DND-41 (cell line): ENCODE measurements around the gene TCAP.

Experiments
- ATAC-seq: fragments of 200-7000 bp; cut with Tn5 transposase; 3 replicates; pipeline ENCODE4 v1.9.1; 2021; ENCODE audit warnings: low read depth; ENCODE audit not compliant: insufficient read depth
- DNase-seq: peaks from one replicate; pipeline ENCODE4 v3.0.0-alpha.2; 2020
- H2AFZ ChIP-seq: 2 replicates; pipeline ENCODE4 v1.6.0; 2012; ENCODE audit warnings: low read depth, low read length
- H3K27ac ChIP-seq: 2 replicates; pipeline ENCODE4 v1.5.1; 2012; ENCODE audit warnings: low read length, inconsistent platforms
- H3K27me3 ChIP-seq: fragments of 200-600 bp; sonication (generic); 2 replicates; pipeline ENCODE4 v1.6.0; 2012; ENCODE audit warnings: low read length, mild to moderate bottlenecking, inconsistent platforms; ENCODE audit not compliant: insufficient read depth, poor library complexity
- H3K36me3 ChIP-seq: 2 replicates; pipeline ENCODE4 v1.5.1; 2012; ENCODE audit warnings: low read length, inconsistent platforms; ENCODE audit not compliant: insufficient read depth
- H3K4me1 ChIP-seq: 2 replicates; pipeline ENCODE4 v1.5.1; 2012; ENCODE audit warnings: mild to moderate bottlenecking, low read length; ENCODE audit not compliant: insufficient read depth
- H3K4me2 ChIP-seq: 2 replicates; pipeline ENCODE4 v1.6.0; 2012; ENCODE audit warnings: mild to moderate bottlenecking, moderate library complexity, low read length, inconsistent platforms; ENCODE audit not compliant: insufficient read depth
- H3K4me3 ChIP-seq, 2 experiments: fragments of 200-600 bp in 1 of 2; shearing (Covaris generic) in 1 of 2; 2 replicates each; pipeline ENCODE4 v1.5.1; 2012 to 2016; ENCODE audit warnings: inconsistent platforms in 2 of 2, low read length in 2 of 2, mild to moderate bottlenecking in 2 of 2, low read depth in 1 of 2, moderate library complexity in 1 of 2
- H3K79me2 ChIP-seq: 2 replicates; pipeline ENCODE4 v1.6.0; 2012; ENCODE audit warnings: low read length, inconsistent platforms; ENCODE audit not compliant: insufficient read depth
- H3K9ac ChIP-seq: 2 replicates; pipeline ENCODE4 v1.6.0; 2012; ENCODE audit warnings: low read depth, mild to moderate bottlenecking, inconsistent platforms, low read length, moderate library complexity
- H3K9me3 ChIP-seq: 2 replicates; pipeline ENCODE4 v1.5.1; 2012; ENCODE audit warnings: low read length, moderate library complexity, mild to moderate bottlenecking, inconsistent platforms; ENCODE audit not compliant: insufficient read depth, severe bottlenecking
- H4K20me1 ChIP-seq: 2 replicates; pipeline ENCODE4 v1.6.0; 2012; ENCODE audit warnings: low read length; ENCODE audit not compliant: insufficient read depth
- EZH2 ChIP-seq: IDR thresholded peaks from 3 replicates; pipeline ENCODE4 v1.6.1; 2012; ENCODE audit warnings: borderline replicate concordance, low read depth, mild to moderate bottlenecking, moderate library complexity, low read length, inconsistent platforms; ENCODE audit not compliant: severe bottlenecking
- TF ChIP-seq, protein P1 (sequence below): IDR thresholded peaks from 2 replicates; pipeline ENCODE4 v1.5.1; 2012; ENCODE audit warnings: borderline replicate concordance, low read length, moderate library complexity, mild to moderate bottlenecking; ENCODE audit not compliant: poor library complexity, severe bottlenecking; ENCODE audit errors: extremely low read depth

The TCAP gene

DNA sequence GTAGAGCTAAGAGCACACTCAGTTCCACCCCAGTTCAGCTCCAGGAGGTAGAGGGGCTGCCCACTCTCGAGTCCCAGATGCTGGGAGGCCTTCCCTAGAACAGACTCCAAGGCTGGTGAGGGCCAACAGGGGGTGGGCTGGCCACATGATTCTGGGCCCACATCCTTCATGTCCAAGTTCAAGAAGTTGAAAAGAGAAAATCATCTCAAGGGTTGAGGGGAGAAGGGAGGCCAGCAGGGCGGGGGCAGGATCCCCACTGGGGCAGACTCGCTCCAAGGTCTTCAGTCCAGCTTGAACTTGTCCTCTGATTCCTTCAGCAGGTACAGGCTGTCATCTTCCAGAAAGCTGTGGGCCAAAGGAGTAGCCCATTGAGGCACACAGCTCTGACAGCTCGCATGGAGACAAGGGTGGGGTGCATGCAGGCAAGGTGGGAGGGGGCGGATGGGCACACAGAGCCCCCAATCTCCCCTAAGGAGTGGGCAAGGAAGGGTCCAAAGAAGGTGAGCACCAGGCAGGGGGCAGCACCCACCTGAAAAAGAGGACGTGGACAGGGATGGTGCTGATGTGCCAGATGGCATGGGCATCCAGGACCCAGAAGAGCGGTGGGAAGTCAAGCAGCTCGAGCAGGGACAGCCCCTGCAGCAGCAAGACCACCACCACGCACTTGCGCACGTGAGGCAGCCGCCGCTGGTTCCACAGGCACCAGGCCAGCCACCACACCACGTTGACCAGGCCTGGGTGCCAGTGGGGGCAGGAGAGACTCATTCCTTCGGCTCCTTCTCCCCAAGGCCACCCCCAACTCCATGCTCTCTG, 7.6 kb downstream of the TCAP start:
- Histone ChIP-seq H3K9me3 (no peaks in the 10 kb centered on the region), H3K4me3 (no peak overlapping the region), H3K9ac (no peak overlapping the region), H3K27ac (no peak overlapping the region), H4K20me1 (0 out of 2 replicates have a peak, but pooled peaks cover 3% of the 10 kb centered on the region), H2AFZ (no peak overlapping the region), H3K79me2 (no peaks in the 10 kb centered on the region), H3K4me1 (no peaks in the 10 kb centered on the region), H3K27me3 (no peaks in the 10 kb centered on the region), H3K4me2 (no peak overlapping the region), H3K36me3 (0 out of 2 replicates have a peak, but pooled peaks cover 5% of the 10 kb centered on the region)
- no peak for ATAC-seq
- TF ChIP-seq EZH2, result no peak
- TF ChIP-seq, protein P1, sequence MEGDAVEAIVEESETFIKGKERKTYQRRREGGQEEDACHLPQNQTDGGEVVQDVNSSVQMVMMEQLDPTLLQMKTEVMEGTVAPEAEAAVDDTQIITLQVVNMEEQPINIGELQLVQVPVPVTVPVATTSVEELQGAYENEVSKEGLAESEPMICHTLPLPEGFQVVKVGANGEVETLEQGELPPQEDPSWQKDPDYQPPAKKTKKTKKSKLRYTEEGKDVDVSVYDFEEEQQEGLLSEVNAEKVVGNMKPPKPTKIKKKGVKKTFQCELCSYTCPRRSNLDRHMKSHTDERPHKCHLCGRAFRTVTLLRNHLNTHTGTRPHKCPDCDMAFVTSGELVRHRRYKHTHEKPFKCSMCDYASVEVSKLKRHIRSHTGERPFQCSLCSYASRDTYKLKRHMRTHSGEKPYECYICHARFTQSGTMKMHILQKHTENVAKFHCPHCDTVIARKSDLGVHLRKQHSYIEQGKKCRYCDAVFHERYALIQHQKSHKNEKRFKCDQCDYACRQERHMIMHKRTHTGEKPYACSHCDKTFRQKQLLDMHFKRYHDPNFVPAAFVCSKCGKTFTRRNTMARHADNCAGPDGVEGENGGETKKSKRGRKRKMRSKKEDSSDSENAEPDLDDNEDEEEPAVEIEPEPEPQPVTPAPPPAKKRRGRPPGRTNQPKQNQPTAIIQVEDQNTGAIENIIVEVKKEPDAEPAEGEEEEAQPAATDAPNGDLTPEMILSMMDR, result no peak
- no peak for DNase-seq

DNA sequence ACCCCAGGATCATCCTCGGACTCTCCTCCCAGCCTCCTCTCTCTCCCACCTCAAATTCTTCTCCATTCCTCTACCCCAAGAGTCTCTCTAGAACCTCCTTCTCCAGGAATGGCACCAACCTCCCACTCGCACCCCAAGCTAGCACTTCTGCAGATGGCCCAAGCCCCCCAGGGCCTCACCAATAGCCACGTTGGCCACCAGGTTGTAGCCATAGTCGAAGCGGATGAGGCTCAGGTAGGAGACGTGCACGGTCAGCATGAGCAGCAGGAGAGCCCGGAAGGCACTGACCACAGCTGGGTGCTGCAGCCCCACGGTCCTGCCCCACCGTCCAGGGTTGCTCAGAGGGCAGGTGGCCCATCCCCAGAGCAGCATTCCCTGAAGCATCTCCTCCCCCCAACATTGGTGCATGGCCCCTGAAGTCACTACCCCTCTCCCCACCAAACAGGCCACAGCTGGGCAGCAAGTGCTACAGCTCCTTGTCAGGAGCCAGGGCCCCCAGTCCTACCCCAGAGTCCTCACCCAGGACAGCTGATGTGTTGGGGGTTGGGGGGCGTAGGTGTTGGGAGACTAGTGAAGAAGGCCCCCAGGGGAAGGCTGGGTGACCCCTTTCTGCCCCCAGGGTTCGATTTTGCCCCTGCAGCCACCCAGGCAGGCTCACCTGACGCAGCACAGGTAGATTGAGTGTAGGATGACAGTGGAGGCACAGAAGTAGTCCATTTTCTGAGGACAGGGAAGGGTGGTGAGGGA, 8.4 kb downstream of the TCAP start:
- Histone ChIP-seq H4K20me1 (0 out of 2 replicates have a peak, but pooled peaks cover 3% of the 10 kb centered on the region), H3K4me3 (no peak overlapping the region), H3K27ac (no peak overlapping the region), H3K4me2 (no peak overlapping the region), H3K9me3 (no peaks in the 10 kb centered on the region), H3K79me2 (no peaks in the 10 kb centered on the region), H3K27me3 (no peaks in the 10 kb centered on the region), H2AFZ (no peak overlapping the region), H3K36me3 (0 out of 2 replicates have a peak, but pooled peaks cover 5% of the 10 kb centered on the region), H3K9ac (no peak overlapping the region), H3K4me1 (no peaks in the 10 kb centered on the region)
- ATAC-seq, result no peak
- no peak for DNase-seq
- TF ChIP-seq EZH2, result no peak
- TF ChIP-seq, protein P1, result no peak

DNA sequence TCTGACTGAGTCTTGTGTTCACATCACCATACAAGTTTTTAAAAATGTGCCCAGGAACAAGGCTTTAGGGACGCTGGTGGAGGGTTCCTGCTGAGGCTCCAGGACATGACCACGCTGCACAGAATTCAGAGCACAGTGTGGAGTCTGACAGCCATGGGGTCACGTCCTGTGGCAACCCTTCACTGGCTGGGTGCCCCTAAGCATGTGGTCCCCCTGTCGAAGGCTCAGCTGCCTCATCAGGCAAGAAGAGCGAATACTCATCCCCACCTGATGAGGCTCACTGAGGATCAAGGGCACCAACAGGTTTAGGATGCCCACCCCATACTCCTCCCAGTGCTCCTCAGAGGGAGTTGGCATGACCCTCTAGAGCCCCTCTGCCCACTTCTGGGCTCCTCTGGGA, 9.0 kb downstream of the TCAP start:
- H3K79me2 ChIP-seq, result no peaks in the 10 kb centered on the region
- ATAC-seq (no peak), DNase-seq (no peak)
- H3K36me3 ChIP-seq, result 0 out of 2 replicates have a peak, but pooled peaks cover 5% of the 10 kb centered on the region
- H3K27ac ChIP-seq, result no peak overlapping the region
- H3K9ac ChIP-seq, result no peak overlapping the region
- H2AFZ ChIP-seq, result no peak overlapping the region
- peaks cover under 1% of the 10 kb centered on the region for H3K4me1 ChIP-seq
- no peaks in the 10 kb centered on the region for H3K9me3 ChIP-seq
- no peaks in the 10 kb centered on the region for H3K27me3 ChIP-seq
- 0 out of 2 replicates have a peak, but pooled peaks cover 3% of the 10 kb centered on the region for H4K20me1 ChIP-seq
- H3K4me3 ChIP-seq, result no peak overlapping the region
- TF ChIP-seq, protein P1, result no peak
- no peak for TF ChIP-seq EZH2
- no peak overlapping the region for H3K4me2 ChIP-seq
